GM21723 (cell line): ENCODE results near the gene DOCK11.

Experiments
- ATAC-seq: cut with Tn5 transposase; IDR thresholded peaks from one replicate; pipeline ENCODE4 v1.9.1; 2021; ENCODE audit warnings: mild to moderate bottlenecking, moderate library complexity; ENCODE audit not compliant: unreplicated experiment

Gene DOCK11

DNA sequence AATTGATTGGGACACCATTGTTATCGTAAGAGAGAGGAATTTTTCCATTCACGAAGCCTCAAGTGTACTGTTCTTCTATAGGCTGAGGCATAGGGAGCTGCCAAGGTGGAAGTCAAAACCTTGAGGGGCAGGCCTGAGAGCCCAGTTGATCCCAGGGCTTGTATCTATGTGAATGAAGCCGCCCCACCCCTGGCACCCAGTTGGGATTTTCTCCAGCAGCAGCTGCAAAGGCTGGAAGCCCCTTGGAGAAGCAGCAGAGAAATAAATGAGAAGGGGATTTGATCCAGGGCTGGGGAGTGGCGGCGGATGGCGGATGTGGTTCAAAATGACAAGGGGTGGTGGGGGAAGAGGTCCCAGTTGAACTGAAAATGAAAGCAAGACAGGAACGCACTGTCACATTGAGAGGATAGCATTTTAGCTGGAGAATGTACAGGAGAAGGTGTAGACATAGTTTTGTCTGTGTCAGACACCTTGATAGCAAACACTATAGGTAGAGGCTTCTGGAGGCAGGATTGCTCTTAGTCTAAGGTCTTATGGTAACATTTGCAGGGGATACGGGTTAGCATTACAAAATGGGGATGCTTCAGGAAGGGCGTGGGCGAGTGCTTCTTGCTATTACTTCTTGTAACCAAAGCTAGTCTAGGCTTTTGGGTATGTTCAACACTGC lies 32.6 kb downstream of the DOCK11 start:
- ATAC-seq: peak; percentile 82

DNA sequence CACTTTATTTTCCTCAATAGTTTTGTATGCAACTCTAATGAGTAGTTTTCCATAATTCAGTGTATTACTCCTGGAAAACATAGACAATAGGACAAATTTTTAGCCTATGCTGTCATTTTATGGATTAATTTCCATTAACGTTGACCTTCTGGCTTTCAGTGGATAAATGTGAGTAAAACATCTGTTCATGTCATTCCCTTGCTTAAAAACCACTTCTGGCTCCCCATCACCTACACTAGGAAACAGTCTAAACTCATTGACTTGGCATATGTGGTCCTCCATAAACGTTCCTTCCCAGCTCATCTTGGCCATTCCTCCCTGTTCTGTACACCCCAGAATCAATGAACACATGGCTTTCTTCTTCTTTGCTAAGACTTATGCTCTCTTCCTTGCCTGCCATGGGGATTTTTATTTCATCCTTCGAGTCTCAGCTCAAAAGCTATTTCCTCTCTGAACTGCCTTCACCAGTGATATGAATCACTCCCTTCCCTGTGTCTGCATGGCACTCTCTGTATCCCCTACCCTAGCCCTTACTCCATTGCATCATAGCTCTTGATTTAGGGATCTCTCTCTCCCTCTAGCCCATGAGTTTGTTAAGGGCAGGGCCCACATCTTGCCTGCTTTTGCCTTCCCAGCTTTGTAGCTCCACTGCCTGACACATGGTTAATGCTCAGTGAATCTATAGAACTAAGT lies 34.8 kb downstream of the DOCK11 start:
- ATAC-seq: no peak

GRCh38 chrX:118534716-118535493 lies 39.3 kb downstream of the DOCK11 start:
- ATAC-seq: no peak

GRCh38 chrX:118536204-118536603 lies 40.6 kb downstream of the DOCK11 start:
- peak; percentile 76 for ATAC-seq

DNA sequence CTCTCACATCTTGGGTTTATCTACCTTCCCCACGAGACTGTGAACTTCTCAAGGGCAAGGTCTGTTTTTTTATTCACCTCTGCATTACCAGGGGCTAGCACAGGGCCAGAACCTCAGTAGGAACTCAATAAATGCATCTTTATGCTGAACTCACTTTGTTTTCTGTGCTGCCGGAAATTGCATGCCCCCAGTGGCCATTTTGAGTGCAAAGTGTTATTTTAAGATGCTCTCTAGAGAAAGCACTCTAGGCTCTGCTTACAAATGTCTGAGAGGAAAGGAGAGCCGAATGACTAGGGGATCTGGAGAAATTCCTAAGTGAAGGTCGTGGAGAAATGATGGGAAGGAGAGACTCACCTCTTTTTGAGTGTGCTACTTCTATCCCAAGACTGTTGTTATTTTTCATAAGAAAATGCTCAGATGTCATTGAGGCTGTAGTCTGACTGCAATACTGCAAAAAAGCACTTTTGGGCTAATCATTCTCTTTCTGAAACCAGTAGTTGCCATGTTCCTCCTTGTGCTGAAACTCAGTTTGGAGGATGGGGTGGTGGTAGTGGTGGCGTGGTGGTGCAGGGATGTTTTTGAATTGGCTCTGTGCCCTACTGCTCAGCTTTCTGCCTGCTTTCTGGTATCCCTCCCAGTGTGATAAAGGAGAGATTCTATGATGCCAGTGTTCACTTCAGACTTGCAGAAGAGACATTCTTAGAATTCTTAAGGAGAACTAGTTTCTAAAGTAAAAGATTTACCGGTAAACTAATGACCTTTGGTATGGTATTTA lies 41.3 kb downstream of the DOCK11 start:
- ATAC-seq: peak; percentile 68

GRCh38 chrX:118538386-118538785 lies 42.8 kb downstream of the DOCK11 start:
- no peak for ATAC-seq

DNA sequence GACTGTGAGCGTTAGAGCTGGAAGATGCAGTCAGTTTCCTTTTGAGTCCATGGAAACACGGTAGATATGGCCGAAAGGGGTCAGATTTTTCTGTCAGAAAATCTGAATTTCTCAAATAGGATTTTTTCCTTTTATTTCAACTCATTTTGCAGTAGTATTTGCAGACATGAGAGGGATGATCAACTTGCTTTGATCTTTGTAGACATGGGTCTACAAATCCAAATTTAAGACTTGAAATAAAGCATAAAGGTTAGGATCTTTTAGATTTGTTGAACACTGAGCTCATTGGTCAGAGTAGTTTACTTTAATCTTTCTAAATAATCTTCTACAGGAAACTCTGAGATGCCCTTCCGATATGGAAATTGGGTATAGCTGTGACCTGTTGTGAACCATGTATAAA lies 44.7 kb downstream of the DOCK11 start:
- no peak for ATAC-seq

- no peak for ATAC-seq
Measured at GRCh38 chrX:118541482-118541881, 45.9 kb downstream of the DOCK11 start.

DNA sequence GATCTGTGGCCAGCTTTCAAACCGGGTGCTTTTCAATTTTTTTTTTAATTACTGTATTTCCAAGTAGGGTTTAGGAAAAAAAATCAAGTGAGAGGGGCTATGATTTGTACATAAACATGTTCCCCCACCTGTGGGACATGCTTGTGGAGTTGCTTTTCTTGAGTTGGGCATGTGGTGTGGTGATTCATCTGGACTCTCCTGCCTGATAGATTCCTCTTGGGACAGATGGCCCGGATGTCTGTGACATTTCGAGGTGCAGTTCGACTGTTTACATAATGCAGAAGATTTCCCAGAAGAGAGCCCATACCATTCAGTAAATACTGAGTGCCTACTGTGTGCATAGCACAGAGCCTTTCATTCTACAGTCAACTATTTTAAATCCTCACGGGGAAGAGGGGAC lies 49.9 kb downstream of the DOCK11 start:
- ATAC-seq: no peak

DNA sequence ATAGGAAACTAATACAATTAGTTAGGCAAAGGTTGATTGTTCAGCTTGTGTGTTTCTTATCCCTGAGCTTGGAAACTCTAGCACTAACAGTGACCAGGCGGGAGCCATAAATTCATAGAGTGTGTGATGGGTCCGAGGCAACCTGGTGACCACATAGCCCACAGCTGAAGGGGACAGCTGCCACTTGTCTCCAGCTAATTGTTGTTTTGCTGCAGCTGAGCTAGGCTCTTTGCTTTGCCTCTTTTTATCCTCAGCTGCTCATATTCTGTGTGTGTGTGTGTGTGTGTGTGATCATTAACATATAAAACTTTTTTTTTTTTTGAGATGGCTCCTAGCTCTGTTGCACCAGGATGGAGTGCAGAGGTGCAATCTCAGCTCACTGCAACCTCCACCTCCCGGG lies 53.2 kb downstream of the DOCK11 start:
- no peak for ATAC-seq

- no peak for ATAC-seq
Measured at GRCh38 chrX:118550792-118551191, 55.2 kb downstream of the DOCK11 start.

GRCh38 chrX:118551426-118551825 lies 55.8 kb downstream of the DOCK11 start:
- no peak for ATAC-seq

- no peak for ATAC-seq
Measured at GRCh38 chrX:118552121-118552900, 56.7 kb downstream of the DOCK11 start.

- no peak for ATAC-seq
Measured at GRCh38 chrX:118553042-118553710, 57.6 kb downstream of the DOCK11 start.

DNA sequence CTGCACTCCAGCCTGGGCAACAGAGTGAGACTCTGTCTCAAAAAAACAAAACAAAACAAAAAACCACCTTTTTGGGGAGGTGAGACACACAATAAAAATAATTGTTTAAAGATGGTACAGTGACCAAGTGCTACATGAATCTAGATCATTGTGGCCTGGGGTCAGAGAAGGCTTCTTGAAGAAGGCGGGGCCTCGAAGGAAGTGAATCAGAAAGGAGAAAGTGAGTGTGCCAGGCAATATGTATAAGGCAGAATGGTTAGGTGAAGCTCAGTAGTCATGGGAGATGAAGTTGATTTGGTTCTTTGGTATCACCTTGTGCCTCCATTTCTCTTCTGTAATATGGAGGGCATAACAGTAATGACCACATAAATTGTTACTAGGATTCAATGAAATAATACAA lies 58.9 kb downstream of the DOCK11 start:
- no peak for ATAC-seq

DNA sequence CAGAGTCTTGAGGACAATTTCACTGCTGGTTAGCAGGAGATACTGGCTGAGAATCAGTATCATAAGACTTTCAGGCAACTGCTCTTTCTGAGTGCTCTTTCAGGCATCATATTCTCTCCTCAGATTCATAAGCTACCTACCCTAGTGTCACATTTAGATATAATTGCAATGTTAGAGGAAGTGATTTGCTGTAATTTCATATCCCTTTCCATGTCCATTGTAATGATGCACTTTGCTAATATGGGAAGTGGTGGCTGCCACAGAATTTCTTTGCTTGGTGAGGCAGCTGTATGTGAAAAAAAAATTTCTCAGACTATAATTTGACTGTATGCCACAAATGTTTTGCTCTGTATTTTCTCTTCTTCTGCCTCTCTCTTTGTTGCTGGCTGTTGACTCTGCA lies 63.3 kb downstream of the DOCK11 start:
- ATAC-seq: no peak

DNA sequence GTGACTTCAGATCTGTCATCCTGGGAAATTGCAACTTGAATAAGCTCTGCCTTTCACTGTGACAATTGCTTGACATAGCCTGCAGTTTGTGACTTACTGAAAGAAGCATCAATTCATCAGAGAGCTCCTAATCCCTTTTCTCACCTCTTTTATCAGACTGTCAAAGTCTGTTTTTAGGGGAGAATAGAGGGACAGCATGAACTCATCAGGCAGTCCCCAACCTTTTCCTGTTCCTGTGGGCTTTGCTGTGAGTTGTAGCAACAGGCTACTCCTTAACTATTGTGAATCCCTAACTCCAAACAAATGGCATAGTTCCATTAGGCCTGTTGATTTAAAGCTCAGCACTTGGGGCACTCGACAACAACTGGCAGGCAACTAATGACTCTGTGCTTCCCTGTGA lies 64.9 kb downstream of the DOCK11 start:
- ATAC-seq: no peak

DNA sequence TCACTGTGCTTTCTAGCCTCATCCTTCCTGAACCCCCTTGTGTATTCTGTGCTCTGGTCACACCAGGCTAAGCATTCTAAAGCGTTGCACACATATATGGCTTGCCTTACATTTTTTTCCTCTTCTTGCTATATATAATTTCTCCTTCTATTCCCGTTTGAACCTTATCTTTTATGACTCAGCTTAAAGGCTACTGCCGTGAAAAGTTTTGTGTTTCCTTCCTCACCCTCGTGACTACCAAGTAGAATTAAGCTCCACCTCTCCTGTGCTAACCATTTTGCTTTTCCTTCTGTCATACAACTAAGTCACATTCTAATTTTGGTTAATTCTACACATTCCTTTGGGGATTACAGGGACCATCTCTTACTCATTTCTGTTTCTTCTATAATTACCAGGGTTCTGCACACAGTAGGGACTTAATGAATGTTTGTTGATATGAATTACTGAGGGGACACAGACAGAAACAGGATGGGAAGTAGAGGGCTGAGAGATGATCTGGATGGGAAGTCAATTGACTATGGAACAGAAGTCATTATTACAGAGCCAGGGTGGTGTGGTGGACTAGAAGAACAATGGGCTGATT lies 67.1 kb downstream of the DOCK11 start:
- ATAC-seq: no peak

GRCh38 chrX:118564498-118564897 lies 68.9 kb downstream of the DOCK11 start:
- no peak for ATAC-seq

DNA sequence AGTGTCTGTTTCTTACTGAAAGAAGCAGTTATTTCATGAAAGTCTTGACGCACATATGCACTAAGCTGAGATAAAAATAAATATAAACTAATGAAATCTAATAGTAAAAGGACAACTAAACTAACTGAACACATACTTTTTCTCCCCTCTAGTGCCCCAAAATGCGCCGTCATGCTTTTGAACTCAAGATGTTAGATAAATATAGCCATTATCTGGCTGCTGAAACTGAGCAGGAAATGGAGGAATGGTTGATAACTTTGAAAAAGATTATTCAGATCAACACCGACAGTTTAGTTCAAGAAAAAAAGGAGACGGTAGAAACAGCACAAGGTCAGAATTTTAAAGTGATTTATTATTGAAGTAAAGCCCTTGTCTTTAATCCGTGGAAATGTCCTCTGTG lies 70.2 kb downstream of the DOCK11 start:
- no peak for ATAC-seq
